Left renal cortex interstitium (tissue), 4 donors: Measurements from ENCODE around the gene NUDT3. TPM values are rescaled to one million over a fixed set of nuclear protein-coding genes. Genes with fewer than 3 reads are reported as not detected.
"Not testable (repeated sequence)": the region's sequence is repeated elsewhere in the genome, so short reads cannot be mapped to it uniquely, and the experiment has no call there.

Experiments used
- DNase-seq, 4 donors: peaks; one replicate each; pipeline ENCODE4 v3.0.0-alpha.2; 2013; ENCODE audit warnings: low read depth in 4 of 4, low spot score in 2 of 4, missing footprints in 1 of 4
- polyA plus RNA-seq, 4 donors: library from polyadenylated mRNA; unstranded; fragments of 120-200 nt; gene quantifications; one replicate each; pipeline ENCODE4 v1.2.1, GENCODE V29; 2013; ENCODE audit not compliant: insufficient read length in 4 of 4

Gene NUDT3
- polyA plus RNA-seq, 4 donors: 14.8 to 28.1 (median 21.9) TPM

GRCh38 chr6:34393966-34394305 is 1.5 kb upstream of the NUDT3 start:
- no peak for DNase-seq

GRCh38 chr6:34393191-34393965 is 909 bp upstream of the NUDT3 start:
- no peak for DNase-seq

GRCh38 chr6:34391786-34392496 is 528 bp downstream of the NUDT3 start:
- DNase-seq: peak in 1 of 4 donors; percentile 41

GRCh38 chr6:34391473-34391785 is 1.0 kb downstream of the NUDT3 start:
- peak in 1 of 4 donors; percentile 49 for DNase-seq

- no peak for DNase-seq
Measured at GRCh38 chr6:34390531-34391472, 1.7 kb downstream of the NUDT3 start.

- no peak for DNase-seq
Measured at GRCh38 chr6:34389034-34389433, 3.4 kb downstream of the NUDT3 start.

- DNase-seq: no peak
Measured at GRCh38 chr6:34388421-34388820, 4.0 kb downstream of the NUDT3 start.

- DNase-seq: no peak
Measured at GRCh38 chr6:34386316-34387137, 5.9 kb downstream of the NUDT3 start.

GRCh38 chr6:34385793-34386195 is 6.7 kb downstream of the NUDT3 start:
- no peak for DNase-seq

GRCh38 chr6:34384321-34385153 is 7.9 kb downstream of the NUDT3 start:
- DNase-seq: no peak

- no peak for DNase-seq
Measured at GRCh38 chr6:34383656-34384320, 8.7 kb downstream of the NUDT3 start.

GRCh38 chr6:34383161-34383631 is 9.3 kb downstream of the NUDT3 start:
- peak in 3 of 4 donors; percentile 28 to 56 (median 52) for DNase-seq

GRCh38 chr6:34381081-34381480 is 11.4 kb downstream of the NUDT3 start:
- DNase-seq: no peak

GRCh38 chr6:34378470-34378869 is 14.0 kb downstream of the NUDT3 start:
- DNase-seq: no peak

- DNase-seq: no peak
Measured at GRCh38 chr6:34377984-34378383, 14.5 kb downstream of the NUDT3 start.

- DNase-seq: not testable (repeated sequence)
Measured at GRCh38 chr6:34377571-34377970, 14.9 kb downstream of the NUDT3 start.

GRCh38 chr6:34375833-34376232 is 16.6 kb downstream of the NUDT3 start:
- no peak for DNase-seq

GRCh38 chr6:34374508-34374907 is 18.0 kb downstream of the NUDT3 start:
- DNase-seq: no peak

GRCh38 chr6:34374069-34374468 is 18.4 kb downstream of the NUDT3 start:
- DNase-seq: no peak
